Hematopoietic multipotent progenitor cell treated with erythropoietin and hydrocortisone succinate and interleukin-3 and kit ligand, for 15 days (in vitro differentiated cells): ENCODE results near the gene NTHL1.

Experiments
- DNase-seq: peaks from one replicate; pipeline ENCODE4 v3.0.0-alpha.2; 2015; ENCODE audit warnings: low spot score

The NTHL1 gene

DNA sequence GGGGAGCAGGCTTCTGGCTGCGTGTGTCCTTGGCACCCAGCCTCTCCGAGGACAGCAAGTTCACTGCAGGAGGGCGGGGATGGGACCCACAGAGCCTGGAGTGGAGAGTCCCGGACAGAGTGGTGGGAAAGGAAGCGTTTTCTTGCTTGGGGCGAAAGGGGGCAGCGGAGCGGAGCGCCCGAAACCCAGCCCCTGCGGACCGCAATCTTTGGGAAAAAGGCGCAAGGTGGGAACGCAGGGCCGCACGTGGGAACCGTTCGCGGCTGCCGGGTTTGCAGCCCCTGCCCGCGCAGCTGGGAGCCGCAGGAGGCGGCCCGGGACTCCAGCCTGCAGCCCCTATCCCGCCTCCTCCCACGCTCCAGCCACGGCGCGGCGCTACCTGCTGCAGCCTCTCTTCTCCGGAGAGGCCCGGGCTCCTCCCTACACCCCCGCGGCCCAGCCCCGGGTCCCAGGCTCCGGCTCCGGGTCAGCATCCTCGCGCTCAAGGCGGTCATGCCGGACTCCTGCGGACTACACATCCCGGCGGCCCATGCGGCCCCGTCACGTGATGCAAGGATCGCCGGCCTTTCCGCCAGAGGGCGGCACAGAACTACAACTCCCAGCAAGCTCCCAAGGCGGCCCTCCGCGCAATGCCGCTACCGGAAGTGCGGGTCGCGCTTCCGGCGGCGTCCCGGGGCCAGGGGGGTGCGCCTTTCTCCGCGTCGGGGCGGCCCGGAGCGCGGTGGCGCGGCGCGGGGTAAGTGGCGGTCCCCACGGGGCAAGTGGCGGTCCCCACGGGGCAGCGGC is at the start of gene NTHL1, which contains the start of gene TSC2:
NTHL1 (minus strand) TSS at position 505 of the 786 bp plus-strand sequence; CDS start at position 494, 11 bp downstream.
TSC2 (plus strand) TSS at position 656 of the 786 bp plus-strand sequence. CDS start 631 bp downstream, outside the sequence.
- DNase-seq, result peak; percentile 96

- DNase-seq, result no peak
Observed at GRCh38 chr16:2096853-2097595, 49.4 kb upstream of the NTHL1 start.

GRCh38 chr16:2095918-2096582 is 48.4 kb upstream of the NTHL1 start:
- no peak for DNase-seq

DNA sequence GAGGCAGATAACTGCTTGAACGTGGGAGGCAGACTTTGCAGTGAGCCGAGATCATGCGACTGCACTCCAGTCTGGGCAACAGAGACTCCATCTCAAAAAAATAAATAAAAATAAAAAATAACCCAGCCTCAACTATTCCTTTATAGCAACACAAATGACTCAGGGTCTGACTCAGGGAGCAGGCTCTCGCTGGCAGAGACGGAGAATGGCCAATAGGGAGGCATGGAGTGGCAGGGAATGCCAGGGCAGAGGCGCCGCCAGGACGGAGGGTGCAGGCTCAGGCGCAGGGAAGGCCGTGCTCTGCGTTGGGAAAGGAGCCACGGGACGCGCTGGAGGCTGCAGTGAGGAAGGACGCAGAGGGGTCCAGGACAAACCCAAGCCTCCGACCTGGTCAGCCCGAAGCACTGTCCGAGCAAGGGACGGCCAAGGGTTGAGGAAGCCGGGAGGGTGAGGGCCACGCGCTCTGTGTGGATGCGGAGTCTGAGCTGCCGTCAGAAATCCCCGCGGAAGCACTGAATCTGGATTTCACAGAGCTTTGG is 47.8 kb upstream of the NTHL1 start:
- DNase-seq, result no peak

DNA sequence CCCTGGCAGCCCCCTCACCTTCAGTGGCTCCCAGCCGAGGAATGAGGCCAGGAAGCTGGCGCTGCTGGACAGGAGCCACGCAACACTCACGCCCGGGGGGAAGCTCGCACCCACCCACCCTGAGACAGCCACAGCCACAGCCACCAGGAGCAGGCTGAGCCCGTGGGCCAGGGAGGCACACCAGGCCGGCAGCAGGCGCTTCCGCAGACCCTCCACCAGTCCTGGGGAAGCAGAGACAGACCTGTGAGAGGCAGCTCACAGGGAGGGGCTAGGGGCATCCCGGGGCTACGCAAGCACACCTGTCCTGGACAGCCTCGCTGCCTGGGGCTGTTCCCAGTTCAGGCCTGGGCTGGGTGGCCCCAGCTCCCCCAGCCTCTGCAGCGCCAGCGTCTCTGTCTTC is 46.2 kb upstream of the NTHL1 start:
- no peak for DNase-seq

- DNase-seq, result no peak
Observed at GRCh38 chr16:2092866-2093265, 45.2 kb upstream of the NTHL1 start.

DNA sequence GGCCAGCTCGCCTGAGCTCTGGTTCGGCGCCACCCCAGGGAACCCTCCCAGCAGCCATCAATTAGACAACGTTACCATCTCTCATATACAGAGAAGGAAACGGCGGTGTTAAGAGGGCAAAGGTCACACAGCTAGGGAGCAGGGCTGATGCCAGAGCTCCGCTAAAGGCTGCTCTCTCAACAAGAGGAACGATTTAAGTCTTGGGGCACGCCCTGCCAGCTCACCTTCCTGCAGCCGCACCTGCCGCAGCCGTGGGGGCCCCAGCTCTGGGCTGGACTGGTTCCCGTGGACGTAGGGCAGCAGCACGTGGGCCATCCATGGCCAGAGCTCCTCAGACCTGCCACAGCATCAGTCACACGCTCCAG is 44.6 kb upstream of the NTHL1 start:
- DNase-seq, result no peak

- no peak for DNase-seq
Observed at GRCh38 chr16:2091547-2092255, 44.1 kb upstream of the NTHL1 start.

- no peak for DNase-seq
Observed at GRCh38 chr16:2090777-2091546, 43.3 kb upstream of the NTHL1 start.

GRCh38 chr16:2090481-2090776 is 42.8 kb upstream of the NTHL1 start:
- no peak for DNase-seq

DNA sequence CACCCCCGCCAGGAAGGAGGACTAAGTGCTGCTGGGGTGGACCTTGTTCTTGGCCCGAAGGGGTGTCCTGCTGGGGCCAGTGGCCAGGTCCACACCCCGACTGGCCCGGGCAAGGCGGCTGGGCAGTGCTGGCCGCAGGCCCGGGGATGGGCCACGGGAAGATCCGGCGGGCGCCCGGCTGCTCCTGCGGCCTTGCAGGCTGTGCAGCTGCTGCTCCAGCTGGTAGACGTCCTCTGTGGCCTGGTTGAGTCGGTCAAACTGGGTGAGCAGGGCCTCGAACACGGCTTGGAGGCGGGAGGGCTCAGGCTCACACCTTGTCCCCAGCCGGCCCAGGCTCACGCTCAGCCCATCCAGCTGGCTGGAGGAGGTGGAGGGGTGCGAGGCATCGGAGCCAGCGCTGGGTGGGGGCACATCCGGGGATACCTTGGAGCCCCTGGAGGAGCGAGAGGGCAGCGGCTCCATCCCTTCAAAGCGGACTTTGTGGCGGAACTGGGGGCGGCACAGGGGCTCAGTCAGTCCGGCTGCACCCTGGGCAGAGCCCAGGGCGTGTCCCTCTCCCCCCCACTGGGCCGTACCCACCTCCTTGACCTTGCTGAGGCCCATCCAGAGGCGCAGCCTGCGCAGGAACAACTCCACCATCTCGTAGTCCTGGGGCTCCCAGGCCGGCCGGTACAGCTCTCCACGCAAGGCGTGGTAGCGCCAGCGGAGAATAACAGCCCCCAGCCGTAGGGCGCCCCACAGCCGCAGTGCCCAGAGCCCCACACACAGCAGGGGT is 42.3 kb upstream of the NTHL1 start:
- DNase-seq, result no peak

- no peak for DNase-seq
Observed at GRCh38 chr16:2088759-2089358, 41.2 kb upstream of the NTHL1 start.

DNA sequence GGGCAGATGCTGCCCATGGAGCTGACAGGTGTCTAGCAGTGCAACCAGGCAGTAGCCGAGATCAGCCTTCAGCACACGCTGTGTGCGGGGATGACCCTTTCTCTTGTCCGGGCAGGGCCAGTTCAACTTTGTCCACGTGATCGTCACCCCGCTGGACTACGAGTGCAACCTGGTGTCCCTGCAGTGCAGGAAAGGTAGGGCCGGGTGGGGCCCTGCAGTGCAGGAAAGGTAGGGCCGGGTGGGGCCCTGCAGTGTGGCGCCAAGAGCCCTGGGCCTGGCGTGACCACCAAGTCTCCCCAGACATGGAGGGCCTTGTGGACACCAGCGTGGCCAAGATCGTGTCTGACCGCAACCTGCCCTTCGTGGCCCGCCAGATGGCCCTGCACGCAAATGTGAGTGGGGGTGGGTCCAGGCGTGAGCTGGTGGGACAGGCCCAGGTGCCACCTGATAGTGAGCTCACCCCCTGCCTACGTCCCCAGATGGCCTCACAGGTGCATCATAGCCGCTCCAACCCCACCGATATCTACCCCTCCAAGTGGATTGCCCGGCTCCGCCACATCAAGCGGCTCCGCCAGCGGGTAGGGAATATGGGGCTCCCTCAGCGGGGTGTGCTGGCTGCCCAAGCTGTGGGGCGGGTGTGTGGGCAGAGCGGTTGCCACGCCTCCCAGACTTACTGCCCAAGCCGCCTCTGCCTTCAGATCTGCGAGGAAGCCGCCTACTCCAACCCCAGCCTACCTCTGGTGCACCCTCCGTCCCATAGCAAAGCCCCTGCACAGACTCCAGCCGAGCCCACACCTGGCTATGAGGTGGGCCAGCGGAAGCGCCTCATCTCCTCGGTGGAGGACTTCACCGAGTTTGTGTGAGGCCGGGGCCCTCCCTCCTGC is 40.4 kb upstream of the NTHL1 start:
- no peak for DNase-seq

DNA sequence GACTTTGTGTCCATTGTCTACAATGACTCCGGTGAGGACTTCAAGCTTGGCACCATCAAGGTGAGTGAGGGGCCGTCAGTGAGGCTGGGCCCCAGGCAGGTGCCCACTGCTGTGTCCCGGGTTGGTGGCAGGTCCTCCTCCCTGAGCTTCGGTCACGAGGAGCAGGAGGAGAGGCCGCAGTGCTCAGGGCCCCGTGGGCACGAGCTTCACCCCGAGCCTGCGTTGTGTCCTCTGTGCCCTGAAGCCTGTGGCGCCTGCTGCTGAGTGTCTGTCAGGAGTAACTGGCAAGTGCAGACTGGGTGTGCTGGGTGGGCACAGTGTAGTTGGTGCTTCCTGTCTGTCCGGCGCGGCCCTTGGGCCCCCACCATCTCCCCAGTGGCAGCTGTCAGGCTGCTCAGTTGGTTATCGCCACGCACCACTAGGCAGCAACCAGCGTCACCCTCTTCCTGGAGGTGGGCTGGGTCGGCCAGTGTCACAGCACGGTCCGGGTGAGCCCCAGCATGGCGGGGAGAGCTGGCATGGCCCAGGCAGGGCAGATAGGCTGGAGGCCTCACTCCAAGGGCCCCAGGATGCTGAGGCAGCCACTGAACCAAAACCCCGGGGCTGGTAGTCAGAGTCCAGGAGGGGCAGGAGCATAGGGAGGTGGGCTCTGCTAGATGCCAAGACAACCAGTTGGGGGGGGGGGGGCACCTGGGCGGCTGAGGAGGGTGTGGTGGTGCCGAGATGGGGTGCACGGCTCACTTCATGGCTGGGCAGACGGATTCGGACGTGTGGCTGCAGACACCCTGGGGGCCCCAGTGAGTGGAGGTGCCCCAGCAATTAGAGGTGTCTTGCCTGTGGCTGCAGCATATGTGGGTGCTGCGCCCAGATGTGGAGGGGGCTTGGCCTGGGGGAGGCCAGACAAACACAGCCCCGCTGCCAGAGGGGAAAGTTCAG is 39.4 kb upstream of the NTHL1 start:
- DNase-seq, result no peak

- DNase-seq, result no peak
Observed at GRCh38 chr16:2086106-2086742, 38.6 kb upstream of the NTHL1 start.

DNA sequence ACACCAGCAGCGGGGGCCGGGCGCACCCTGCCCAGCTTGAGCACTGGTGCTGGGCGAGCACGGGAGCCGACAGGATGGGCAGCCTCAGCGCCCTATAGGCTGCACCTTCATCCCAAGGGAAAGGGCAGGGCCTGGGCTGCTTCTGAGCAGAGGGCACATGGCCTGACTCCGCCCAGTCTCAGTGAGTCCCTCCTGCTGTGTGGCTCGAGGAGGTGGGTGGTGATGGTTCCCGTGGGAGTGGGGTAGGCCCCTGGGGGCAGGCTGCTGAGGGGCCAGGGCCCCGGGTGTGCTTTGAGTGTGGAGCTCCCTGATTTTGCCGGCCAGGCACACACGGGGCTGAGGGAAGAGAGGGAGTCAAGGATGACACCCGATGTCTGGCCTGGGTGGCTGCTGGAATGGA is 38.0 kb upstream of the NTHL1 start:
- DNase-seq, result no peak

GRCh38 chr16:2084895-2085625 is 37.4 kb upstream of the NTHL1 start:
- DNase-seq, result no peak
